ENCODE results near the gene PPEF2.

The PPEF2 gene

DNA sequence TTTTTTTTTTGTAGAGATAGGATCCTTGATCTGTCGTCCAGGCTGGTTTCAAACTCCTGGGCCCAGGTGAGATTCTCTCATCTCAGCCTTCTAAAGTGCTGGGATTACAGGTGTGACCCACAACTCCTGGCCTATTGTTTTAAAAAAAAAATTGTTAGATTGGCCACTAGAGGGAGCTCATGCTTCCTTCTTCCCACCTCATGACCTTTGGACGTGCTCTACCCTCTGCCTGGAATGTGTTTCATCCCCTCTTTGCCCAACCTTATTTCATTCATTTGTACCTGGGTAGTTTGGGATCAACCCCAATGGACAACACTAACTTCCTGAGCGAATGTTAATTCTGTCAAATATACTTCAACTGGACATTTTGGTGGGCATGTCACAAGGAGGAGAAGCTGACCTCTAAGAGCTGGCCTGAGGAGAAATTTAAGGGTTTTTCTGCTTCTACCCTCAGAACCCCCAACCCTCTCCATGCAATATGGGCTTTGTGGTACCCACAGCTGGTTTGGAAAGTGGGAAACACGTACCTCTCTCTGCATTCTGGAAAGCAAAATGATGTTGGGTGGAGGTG lies 6.4 kb downstream of the PPEF2 start:
- peak; percentile 12 for DNase-seq

DNA sequence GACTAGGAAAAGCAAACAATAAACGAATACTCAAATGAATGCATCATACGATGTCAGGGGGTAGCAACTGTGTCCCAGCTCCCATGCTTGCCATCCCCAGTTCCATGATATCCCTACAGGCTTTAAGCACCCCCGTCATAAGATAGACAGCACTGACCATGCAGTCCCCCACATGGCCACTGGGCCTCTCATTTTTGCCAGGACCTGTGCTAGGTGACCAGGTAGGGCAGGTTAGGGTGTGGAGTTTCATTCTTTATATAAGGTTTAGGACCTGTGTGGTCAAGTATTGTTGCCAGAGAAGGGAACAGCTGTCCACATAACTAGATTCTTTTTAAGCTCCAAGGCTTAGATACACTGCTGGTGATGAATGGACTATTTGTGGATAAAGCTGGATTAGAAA lies 9.7 kb downstream of the PPEF2 start:
- DNase-seq: no peak

DNA sequence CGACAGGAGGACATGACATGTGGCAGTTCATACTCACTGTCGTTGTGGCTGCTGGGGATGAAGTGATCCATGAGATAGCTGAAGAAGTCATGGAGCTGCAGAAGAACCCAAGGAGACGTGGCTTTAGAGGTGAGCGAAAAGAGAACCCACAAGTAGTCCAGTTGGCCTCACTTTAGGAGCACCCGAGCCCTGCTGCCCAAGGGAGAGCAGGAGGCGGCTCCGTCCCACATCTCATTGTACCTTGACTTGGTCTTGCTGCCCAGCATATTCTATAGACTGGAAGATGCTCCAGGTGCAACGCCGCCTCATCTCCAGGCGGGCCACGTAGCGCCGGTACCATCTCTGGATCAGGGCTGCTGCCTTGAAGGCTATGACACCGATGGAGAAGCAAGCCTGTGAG lies 10.6 kb downstream of the PPEF2 start:
- no peak for DNase-seq

DNA sequence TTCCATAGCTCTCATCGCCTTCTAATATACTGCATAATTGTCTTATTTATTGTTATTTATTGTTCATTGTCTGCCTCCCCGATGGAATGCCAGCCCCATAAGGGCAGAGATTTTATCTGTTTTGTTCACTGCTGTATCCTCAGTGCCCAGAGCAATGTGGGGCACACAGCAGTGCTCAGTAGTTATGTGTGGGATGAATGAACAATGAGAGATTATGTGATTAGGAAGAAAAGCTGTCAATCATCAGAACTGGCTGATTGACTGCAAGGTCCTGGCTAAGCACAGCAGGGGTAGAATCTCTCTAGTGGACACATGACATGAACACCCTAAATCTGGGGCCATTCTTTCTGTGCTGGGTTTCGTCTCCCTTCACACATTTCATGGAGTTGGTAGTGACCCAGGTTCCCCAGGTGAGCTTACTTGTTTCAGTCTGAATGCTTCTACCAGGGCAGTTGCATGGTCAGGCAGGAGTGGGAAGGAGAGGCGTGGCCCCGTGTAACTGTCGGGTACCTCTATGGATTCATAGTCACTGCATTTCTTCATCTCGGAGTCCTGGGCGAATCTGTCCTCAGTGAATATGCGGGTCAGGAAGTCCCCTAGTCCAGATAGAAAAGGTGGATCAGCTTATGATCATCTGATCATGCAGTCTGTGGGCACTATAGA lies 12.6 kb downstream of the PPEF2 start:
- no peak for DNase-seq

DNA sequence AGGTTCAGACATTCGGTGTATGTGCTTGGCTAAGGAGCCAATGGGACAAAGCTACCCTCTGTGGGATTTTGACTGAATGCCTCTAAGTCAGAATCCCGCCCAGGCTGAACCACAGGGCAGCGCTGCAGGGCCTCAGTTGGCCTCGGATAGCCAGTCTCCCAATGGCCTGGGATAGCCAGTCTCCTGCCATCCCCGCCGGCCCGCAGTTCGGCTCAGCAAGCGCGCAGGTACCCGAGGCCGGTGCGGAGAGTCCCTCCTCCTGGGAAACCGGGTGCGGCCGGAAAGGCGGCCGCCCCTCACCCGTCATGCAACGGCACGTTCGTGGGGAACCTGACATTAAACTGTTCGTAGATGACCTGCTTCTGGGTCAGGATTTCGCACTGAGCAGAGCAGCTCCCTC lies 16.1 kb downstream of the PPEF2 start:
- DNase-seq: no peak

DNA sequence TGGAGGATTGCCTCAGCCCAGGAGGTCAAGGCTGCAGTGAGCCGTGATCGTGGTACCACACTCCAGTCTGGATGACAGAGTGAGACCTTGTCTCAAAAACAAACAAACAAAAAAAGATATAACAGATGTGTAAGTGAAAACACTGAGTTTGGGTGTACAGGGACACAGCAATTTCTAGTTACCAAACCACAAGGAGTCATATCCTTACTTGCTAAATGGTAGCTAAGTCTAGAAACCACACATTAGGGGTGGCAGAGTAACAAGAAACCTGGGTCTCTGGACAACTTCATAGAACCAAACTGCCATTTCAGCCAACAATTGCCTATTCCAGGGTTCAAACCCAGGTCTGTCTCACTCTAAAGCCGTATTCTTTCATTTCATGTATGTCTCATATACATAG lies 20.8 kb downstream of the PPEF2 start:
- no peak for DNase-seq

DNA sequence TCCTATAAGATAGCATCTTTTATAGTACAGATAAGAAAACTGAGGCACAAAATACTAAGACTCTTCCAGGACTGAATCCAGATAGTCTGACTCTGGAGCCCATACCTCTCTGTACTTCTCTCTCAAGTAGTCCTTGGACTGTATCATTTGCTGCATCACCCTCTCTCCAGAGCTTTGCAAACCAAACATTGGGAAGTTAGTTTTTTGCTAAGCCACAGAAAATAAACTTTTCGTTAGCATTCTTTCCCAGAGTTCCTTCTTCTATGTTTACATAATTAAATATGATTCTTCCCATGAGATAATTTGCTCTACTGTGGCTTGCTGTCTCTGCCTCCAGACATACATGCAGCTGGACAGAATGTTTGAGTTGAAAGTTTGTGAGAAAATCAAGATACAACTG lies 22.0 kb downstream of the PPEF2 start:
- no peak for DNase-seq

DNA sequence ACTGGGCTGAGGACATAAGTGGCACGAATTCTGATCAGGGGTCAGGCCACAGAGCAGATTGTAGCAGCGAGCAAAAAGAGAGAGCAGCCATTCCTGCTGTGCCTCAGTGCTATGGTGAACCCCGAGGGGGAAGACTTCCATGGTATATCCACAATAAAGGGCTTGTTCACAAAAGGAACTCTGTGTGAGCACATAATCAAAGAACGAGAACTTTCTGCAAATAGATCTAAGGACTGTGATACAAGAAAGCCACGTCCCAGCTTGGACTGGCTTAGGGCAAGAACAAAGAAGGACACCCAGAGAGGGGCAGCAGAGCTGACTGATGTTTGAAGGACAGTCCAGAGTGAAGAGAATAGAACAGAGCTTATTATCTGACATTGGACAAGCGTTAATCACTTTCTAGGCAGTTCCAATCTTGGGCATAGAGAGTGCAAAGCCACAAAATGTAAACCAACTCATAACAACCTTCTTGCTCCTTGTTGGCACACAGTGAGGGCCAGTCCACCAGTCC lies 24.0 kb downstream of the PPEF2 start:
- no peak for DNase-seq

DNA sequence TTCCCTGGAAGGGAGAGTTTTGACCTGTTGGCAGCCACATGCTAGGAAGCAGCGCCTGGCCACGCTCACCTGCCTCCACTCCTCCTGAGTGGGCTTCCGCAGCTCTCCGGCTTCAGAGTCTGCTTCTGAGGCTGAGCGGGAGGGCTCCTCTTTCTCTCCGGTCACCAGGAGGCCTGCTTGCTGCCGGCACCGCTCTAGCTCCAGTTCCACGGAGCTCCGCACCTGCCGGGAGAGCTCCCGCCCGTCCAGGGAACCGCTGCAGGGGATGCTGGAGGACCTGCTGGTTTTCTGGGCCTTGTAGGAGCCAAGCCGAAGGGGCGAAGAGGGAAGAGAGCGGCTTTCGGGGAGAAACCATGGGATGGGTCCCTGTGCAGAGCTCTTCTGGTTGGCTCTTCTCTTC lies 26.0 kb downstream of the PPEF2 start:
- DNase-seq: no peak

DNA sequence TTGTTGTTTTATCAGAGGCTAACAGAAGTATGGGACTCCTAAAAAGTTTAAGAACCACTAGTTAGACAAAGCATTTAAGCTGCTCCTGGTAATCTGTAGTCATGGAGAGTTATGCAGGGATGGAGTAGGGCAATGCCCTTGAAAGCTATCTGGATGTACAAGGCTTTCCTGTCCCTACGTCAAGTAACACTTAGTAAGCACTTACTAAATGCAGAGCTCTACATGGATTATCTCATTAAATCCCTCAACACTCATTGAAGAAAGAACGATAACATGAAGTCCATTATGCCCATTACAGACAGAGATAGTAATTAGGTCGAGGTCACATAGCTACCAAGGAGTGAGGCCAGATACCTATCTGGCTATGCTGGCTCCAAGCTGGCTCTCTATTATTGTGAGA lies 33.2 kb downstream of the PPEF2 start:
- no peak for DNase-seq

DNA sequence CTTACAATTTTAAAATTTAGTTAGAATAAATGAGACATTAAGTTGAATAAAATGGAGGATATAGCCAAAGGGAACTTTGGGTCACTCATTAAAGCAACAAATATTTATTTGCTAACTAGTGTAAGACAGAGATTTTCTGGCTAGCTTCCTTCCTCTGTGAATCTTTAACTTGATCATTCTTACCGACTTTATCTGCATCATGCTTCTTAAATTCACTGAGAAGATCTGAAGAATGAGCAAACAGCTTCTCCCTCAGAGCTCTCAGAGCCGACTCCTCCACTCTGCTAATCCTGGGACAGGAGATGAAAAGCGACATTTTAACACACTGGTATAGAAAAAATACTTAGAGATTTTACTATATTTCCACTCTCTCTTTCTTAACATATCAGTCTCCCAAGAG lies 35.1 kb downstream of the PPEF2 start:
- no peak for DNase-seq

DNA sequence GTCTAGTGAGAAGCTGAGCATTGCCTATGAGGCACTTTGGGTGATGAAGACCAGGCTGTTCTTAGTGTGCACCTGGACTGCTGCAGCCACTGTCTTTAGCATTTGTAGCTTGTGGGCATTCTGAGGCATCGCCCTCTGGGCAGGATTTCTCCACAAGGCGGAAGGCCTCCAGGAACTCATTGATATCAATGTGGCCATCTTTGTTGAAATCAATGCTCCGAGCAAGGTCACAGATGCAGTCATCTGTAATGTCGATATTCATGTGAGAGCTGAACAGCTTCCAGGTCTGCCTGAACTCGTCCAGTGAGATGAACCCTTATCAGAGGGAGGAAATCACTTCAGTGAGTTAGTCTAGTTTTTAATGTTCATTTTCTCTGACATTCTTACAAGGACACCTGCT lies 41.6 kb downstream of the PPEF2 start:
- DNase-seq: no peak

DNA sequence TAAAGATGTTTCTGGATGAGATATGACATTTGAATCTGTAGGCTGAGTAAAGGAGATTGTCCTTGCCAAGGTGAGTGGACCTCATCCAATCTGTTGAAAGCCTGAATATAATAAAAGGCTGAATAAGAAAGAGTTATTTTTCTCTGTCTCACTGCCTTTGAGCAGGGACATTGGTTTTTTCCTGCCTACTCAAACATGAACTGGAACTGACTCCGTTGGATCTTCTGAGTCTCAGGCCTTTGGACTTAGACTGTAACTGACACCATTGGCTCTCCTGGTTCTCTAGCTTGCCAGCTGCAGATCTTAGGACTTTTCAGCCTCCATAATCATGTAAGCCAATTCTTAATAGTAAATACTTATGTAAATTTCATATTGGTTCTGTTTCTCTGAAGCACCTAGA lies 43.5 kb downstream of the PPEF2 start:
- no peak for DNase-seq

DNA sequence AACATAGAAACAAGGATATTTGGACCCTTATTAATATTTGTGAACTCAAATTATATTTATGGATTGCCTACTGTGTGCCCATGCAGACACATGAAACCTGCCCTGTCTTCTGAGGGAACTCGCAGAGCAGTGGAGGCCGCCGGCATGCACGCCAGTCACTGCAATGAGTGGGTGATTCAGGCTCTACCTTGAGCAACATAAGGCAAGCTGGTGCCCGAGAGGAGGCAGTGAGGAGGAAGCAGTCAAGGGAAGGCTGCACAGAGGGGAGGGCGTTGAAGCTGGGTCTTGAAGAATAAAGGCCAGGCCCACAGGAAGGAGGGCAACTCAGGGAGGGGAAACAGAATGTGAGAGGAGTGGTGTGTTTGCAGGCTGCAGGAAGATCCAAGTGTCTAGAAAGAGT lies 52.8 kb downstream of the PPEF2 start:
- DNase-seq: peak; percentile 11

DNA sequence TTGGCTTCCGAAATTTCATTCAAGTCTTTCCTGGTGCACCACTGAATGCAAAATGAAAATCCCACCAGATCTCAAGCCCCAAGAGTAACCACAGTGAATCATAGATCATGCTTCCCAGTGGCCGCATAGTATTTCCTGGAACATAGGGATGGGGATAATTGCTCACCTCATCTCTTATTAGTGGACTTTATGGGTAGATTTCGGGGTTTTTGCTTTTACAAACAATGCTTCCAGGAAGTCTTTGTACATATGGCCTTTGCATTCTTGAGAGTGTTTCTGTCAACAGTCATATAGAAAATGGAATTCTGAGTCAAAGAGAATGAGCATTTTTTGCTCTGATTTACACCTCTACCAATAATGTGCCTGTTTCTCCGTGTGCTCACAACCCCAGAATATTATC lies 53.4 kb downstream of the PPEF2 start:
- peak; percentile 77 for DNase-seq

DNA sequence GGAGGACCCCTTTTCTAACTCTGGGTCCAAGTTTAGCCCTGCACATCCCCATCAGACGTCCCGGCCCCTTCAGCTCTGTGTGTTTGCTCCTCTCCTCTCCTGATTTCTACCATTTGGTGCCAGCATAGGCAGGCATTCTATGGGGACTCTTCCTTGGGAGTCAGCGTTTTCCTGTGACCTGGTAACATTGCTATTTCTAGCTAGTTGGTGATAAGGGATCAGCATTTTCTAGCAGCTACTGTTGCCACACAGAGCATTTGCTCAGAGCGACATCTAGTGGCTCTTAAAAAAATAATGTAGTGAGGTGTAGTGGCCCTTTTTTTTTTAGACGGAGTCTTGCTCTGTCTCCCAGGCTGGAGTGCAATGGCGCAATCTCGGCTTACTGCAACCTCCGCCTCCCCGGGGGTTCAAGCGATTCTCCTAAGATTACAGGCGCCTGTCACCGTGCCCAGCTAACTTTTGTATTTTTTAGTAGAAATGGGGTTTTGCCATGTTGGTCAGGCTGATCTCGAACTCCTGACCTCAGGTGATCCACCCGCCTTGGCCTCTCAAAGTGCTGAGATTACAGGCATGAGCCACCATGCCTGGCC lies 54.0 kb downstream of the PPEF2 start:
- peak; percentile 91 for DNase-seq

DNA sequence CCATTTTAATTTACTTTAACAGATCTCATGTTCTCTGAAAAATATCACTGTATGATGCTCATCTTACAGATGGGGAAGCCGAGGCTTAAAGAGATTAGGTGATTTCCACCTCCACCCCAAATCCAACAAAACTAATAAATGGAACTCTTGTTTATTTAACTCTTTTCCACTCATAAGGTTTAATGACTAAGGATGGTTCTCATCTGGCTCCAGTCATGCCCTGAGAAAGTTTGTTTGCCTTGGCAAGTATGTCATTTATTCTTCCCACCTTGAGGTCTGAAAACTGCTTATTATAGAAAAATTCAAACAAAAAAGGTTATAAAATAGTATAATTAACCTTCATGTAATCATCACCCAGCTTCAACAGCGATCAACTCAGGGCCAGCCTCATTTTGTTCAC lies 56.3 kb downstream of the PPEF2 start:
- DNase-seq: no peak

DNA sequence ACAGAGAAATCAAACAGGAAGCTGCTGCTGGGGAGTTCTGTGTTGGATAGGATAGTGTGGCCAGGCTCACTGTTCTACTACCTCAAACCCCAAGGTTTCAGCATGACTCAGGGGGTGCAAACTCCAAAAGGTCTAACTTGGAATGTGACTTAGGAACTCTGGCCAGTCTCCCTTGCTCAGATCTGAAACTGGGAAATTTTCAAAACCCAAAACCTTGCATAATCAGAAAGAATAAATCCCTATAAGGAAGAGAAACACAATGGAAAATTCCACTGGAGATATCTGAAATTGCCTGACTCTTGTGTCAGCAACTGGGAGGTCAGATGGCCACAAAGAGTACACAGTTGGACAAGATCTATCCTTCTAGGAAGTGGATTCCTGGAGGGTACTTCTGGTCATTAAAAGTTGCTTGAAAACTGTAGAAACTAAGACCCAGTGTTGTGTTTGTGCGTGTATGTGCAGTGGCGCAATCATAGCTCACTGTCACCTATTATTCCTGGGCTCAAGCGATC lies 58.0 kb downstream of the PPEF2 start:
- peak; percentile 97 for DNase-seq

DNA sequence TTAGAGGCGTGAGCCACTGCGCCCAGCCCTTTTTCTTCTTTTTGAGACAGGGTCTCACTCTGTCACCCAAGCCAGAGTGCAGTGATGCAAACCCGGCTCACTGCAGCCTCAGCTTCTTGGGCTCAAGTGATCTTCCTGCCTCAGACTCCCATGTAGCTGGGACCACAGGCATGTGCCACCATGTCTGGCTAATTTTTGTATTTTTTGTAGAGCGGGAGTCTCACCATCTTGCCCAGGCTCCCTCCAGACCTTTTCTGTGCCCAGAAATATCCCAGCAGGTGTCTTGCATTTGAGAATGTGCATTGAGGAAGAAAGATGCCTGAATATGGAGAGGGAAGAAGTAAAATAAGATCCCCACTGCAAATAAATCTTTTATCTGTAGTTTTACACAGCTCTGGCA lies 58.7 kb downstream of the PPEF2 start:
- DNase-seq: peak; percentile 14

DNA sequence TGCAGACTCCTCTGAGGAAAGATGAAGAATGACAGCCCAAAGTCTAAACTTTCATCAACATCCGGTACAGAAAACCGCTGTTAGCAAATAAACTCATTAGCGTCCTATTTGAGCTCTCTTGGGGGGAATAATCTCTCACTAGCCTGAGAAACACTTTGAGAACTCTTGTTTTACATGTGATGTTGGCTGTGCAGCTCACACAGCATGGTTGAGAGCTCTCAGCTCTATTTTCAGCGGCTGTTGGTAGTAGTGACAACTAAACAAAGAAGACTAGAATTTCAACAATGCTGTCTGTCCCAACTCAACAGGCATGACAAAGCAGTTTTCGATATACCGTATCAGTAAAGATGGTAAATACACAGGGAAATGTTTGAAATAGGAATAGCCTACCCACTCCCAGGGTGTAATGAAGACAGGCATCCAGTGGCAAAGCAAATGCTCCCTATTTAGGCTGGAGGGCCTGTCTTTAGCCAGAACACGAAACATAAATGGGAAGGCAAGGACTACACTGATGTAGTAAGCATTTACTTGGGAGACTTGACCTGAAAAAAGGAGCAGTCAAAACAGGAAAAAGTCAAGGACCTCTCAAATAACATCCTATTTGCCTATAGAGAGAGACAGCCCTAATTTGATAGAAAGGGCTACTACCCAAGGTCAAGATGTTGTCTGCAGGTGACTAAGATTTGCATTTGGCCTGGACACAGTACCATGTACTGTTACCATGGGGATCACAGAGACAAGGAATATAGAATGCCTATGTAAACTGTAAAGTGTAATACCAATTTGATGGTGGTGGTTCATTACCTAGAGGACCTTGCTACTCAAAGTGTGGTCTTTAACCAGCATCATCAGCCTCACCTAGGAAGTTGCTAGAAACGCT lies 60.4 kb downstream of the PPEF2 start:
- no peak for DNase-seq

DNA sequence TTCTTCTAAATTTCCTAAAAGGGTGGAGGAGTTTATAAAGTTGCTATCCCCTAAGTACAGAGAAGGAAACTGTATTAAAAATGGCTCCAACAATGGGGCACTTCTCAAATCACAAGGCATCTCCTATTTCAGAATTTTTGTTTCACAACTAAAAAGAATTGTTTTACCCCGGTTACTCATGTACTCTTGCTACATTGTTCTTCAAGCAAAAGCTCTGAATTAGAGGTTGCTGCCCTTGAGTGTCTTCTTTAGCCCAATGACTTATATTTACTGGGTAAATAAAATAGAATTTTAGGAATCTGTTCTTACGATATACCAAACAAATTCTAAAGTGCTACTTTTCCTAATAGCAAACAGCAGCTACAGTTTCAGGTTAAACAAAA lies 67.5 kb downstream of the PPEF2 start:
- DNase-seq: no peak

DNA sequence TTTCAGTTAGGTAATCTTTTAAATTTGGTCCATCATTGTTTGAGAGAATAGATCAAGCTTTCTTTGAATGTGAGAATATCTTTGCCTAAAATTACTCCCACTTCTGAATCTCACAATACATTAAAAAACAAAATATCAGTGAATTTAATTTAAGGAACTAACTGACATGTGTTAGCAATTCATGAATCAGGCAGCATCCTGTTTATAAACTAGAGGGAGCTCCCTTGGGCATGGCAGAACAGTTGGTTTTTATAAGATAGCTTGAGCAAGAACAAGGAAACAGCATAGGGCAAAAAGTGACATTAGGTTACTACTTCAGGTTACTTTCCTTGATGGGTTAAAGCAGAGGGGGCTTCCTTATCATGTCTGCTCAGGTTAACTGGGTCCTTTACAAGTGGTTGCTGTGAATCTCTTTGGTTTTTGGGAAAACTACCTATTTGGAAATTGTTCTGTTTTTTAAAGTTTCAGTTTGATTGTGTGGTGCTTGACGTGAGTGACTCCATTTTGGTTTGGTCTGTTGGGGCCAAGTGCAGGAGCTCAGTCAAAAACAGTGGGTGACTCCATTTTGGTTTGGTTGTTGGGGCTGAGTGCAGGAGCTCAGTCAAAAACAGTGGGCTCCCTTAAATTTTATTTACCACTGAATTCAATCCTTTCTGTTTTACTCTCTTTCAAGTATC lies 68.0 kb downstream of the PPEF2 start:
- DNase-seq: no peak

DNA sequence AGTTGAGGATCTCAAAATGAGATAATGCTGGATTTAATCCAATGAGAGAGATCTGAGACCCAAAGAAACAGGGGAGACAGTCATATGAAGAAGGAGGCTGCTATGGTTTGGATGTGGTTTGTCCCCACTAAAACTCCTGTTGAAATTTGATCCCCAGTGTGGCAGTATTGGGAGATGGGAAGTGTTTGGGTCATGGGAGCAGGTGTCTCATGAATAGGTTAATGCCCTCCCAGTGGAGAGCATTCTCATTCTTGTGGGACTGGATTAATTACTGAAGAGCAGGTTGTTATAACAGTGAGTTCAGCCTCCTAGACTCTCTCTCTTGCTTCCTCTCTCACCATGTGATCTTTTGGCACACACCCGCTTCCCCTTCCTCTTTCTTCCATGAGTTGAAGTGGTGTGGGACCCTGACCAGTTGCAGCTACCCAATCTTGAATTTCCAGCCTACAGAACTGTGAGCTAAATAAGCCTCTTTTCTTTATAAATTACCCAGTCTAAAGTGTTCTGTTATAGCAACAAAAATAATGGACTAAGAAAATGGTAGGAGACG lies 70.3 kb downstream of the PPEF2 start:
- DNase-seq: no peak
